HepG2 (cell line): ENCODE results near the gene SLC34A3. TPM values are rescaled to one million over a fixed set of nuclear protein-coding genes. Genes with fewer than 3 reads are reported as not detected.

Experiments
- ATAC-seq: fragments of 200-7000 bp; cut with Tn5 transposase; 3 replicates; pipeline ENCODE4 v1.9.1; 2020; ENCODE audit warnings: mild to moderate bottlenecking, moderate library complexity
- BruUV-seq: library from RNA; stranded (reverse); fragments of 400-500 nt; replicated peaks from 2 replicates; lab custom pipeline; 2021; lab: Mats Ljungman, UMichigan
- CTCF ChIA-PET: fragments of 300-600 bp; formaldehyde crosslinking; extraction: SDS; loops from one replicate; lab custom pipeline; 2021; ENCODE audit warnings: low total read pairs, inconsistent platforms, low intra/inter-chr PET ratio; lab: Yijun Ruan, JAX
- POLR2A ChIA-PET: fragments of 350-600 bp; sonication (Branson Sonifier 250); formaldehyde crosslinking; loops from one replicate; lab custom pipeline; 2020; ENCODE audit warnings: antibody characterized with exemption, inconsistent platforms; lab: Yijun Ruan, JAX
- DNase-seq: peaks from one replicate; pipeline ENCODE4 v3.0.0-alpha.2; 2015; ENCODE audit warnings: low spot score
- FAIRE-seq: peaks from 3 replicates; lab custom pipeline; 2011; peaks lifted over from hg19 to GRCh38; lab: Jason Lieb, UNC
- H2AFZ ChIP-seq: one replicate; pipeline ENCODE4 v1.6.1; 2011; ENCODE audit warnings: low read length, inconsistent platforms
- H3K27ac ChIP-seq: fragments of 300-600 bp; 3 replicates; pipeline ENCODE4 v1.8.0; 2011; ENCODE audit warnings: mixed run types, mild to moderate bottlenecking, mixed read lengths, low read length, inconsistent platforms; ENCODE audit not compliant: insufficient read depth; ENCODE audit errors: extremely low read length
- H3K27me3 ChIP-seq, 2 experiments: fragments of 200-600 bp in 1 of 2; 2 replicates in 1 of 2; 3 replicates in 1 of 2; pipeline versions ENCODE4 v1.6.0 to v1.8.0; 2011; ENCODE audit warnings: low read length in 2 of 2, mild to moderate bottlenecking in 2 of 2, moderate library complexity in 2 of 2, inconsistent platforms in 1 of 2; ENCODE audit not compliant: insufficient read depth in 2 of 2, control insufficient read depth in 1 of 2
- H3K36me3 ChIP-seq, 2 experiments: fragments of 200-600 bp in 1 of 2; replicated peaks in 1 of 2; 2 replicates in 1 of 2; 3 replicates in 1 of 2; pipeline versions ENCODE4 v1.5.1 to v1.8.0; 2011; ENCODE audit warnings: low read length in 2 of 2, inconsistent platforms in 1 of 2; ENCODE audit not compliant: insufficient read depth in 2 of 2, control insufficient read depth in 1 of 2
- H3K4me1 ChIP-seq: 2 replicates; pipeline ENCODE4 v1.5.1; 2012; ENCODE audit warnings: low read length, inconsistent platforms; ENCODE audit not compliant: insufficient read depth
- H3K4me2 ChIP-seq: 2 replicates; pipeline ENCODE4 v1.6.0; 2011; ENCODE audit warnings: low read depth, low read length, inconsistent platforms
- H3K4me3 ChIP-seq, 3 experiments: fragments of 200-600 bp in 1 of 3; sonication (generic), shearing (Covaris generic) in 1 of 3; replicated peaks in 1 of 3; 2 replicates each; pipeline ENCODE4 v1.5.1; 2011 to 2016; ENCODE audit warnings: low read length in 3 of 3, inconsistent platforms in 2 of 3, low read depth in 2 of 3, mild to moderate bottlenecking in 2 of 3, control low read depth in 1 of 3, mixed read lengths in 1 of 3; ENCODE audit not compliant: insufficient read depth in 1 of 3
- H3K79me2 ChIP-seq: one replicate; pipeline ENCODE4 v1.6.1; 2011; ENCODE audit warnings: low read length, inconsistent platforms; ENCODE audit not compliant: insufficient read depth
- H3K9ac ChIP-seq: 2 replicates; pipeline ENCODE4 v1.6.0; 2011; ENCODE audit warnings: mild to moderate bottlenecking, low read depth, low read length, inconsistent platforms; ENCODE audit not compliant: insufficient read depth
- H3K9me3 ChIP-seq: 2 replicates; pipeline ENCODE4 v1.5.1; 2012; ENCODE audit warnings: mild to moderate bottlenecking, low read length
- H4K20me1 ChIP-seq: 2 replicates; pipeline ENCODE4 v1.6.0; 2011; ENCODE audit warnings: inconsistent platforms, mild to moderate bottlenecking, low read length, moderate library complexity; ENCODE audit not compliant: insufficient read depth
- EZH2 ChIP-seq: conservative IDR thresholded peaks from 2 replicates; pipeline ENCODE4 v1.6.1; 2012; ENCODE audit warnings: mild to moderate bottlenecking, low read depth, low read length, moderate library complexity
- RARA ChIP-seq: IDR thresholded peaks from 2 replicates; pipeline ENCODE4 v1.6.1; 2016; ENCODE audit warnings: missing genetic modification reagents, missing compliant biosample characterization
- RBFOX2 ChIP-seq: fragments of 200-400 bp; formaldehyde crosslinking; IDR thresholded peaks from 2 replicates; pipeline ENCODE4 v1.6.1; 2017; ENCODE audit warnings: low read depth, mild to moderate bottlenecking, low read length
- ZNF24 ChIP-seq: fragments of 450-650 bp; IDR thresholded peaks from 2 replicates; pipeline ENCODE4 v1.6.1; 2017; ENCODE audit warnings: antibody characterized with exemption, mild to moderate bottlenecking
- ZNF280B ChIP-seq: sonication (generic); formaldehyde crosslinking; IDR thresholded peaks from 2 replicates; pipeline ENCODE4 v1.5.0; 2020; ENCODE audit warnings: missing genetic modification reagents, mild to moderate bottlenecking, borderline replicate concordance
- WGBS: methylation state at CpG from one replicate; pipeline ENCODE4 v1.1.6; 2017; ENCODE audit warnings: low lambda C conversion rate; 5-methylcytosine and 5-hydroxymethylcytosine counted together
- in situ Hi-C: cut with HindIII; loops from 2 replicates; pipeline ENCODE4 v1.10.0; 2017; ENCODE audit warnings: low pct_unique_long_range_greater_than_20kb; ENCODE audit not compliant: extremely low pct_ligation_motif_present
- intact Hi-C: fragments of 100-400 bp; cut with micrococcal nuclease; formaldehyde crosslinking; loops from one replicate; pipeline ENCODE4 v1.10.0; 2022; ENCODE audit not compliant: unreplicated experiment
- polyA plus RNA-seq, 8 experiments: library from polyadenylated mRNA; depleted of rRNA in 3 of 8; stranded (reverse) in 7 of 8; unstranded in 1 of 8; fragments of >200 nt; fragmentation: Illumina TruSeq in 4 of 8; extraction: Trizol in 4 of 8; gene quantifications; 2 replicates each; pipeline versions ENCODE4 v1.2.1 to v1.2.3, GENCODE V29; 2011 to 2016; ENCODE audit warnings: low read depth in 4 of 8, missing spikeins in 1 of 8, mixed read lengths in 1 of 8; ENCODE audit not compliant: insufficient read depth in 1 of 8
- total RNA-seq, 5 experiments: library from RNA; depleted of rRNA; stranded (reverse); fragments of >200 nt; fragmentation: Illumina TruSeq; extraction: Trizol; gene quantifications; 2 replicates each; pipeline ENCODE4 v1.2.3, GENCODE V29; 2016; ENCODE audit warnings: low read depth in 1 of 5

SLC34A3 gene
- total and polyA plus RNA-seq, 2 of the 13 experiments (the other 11 are each of a cell fraction or from before 2014, with no cell fraction given), result 0.07 to 1.0 TPM

GRCh38 chr9:137266162-137266527, 35.4 kb downstream of the SLC34A3 start:
- BruUV-seq, result no TSS peak
- ChIA-PET CTCF (no interaction called here), POLR2A (no interaction called here)

More at GRCh38 chr9:137266162-137266527, 35.4 kb downstream of the SLC34A3 start:
- TF ChIP-seq ZNF280B (CRISPR knock-in tag) (no peak), RBFOX2 (0 out of 2 replicates have a peak, but pooled peaks have one; percentile 27), RARA (CRISPR knock-in tag) (no peak), ZNF24 (no peak), EZH2 (no peak)
- TF ChIP-seq, all 625 proteins: peak for 1
- intact Hi-C loops, result no loop called here
- no peak overlapping the region for H3K4me3 ChIP-seq
- H3K27ac ChIP-seq, result no peak overlapping the region
- no peaks in the 10 kb centered on the region for H3K79me2 ChIP-seq
- no peak overlapping the region for H2AFZ ChIP-seq
- H3K36me3 ChIP-seq, result peaks cover 13 to 27% of the 10 kb centered on the region in 2 experiments; a peak in 4 of 5 replicates
- WGBS, result 100% methylated on average over 6 of the region's 15 CpGs
- H3K4me1 ChIP-seq, result peaks cover 19% of the 10 kb centered on the region
- H3K9ac ChIP-seq, result no peak overlapping the region
- H3K27me3 ChIP-seq, result no peaks in the 10 kb centered on the region
- H4K20me1 ChIP-seq, result no peaks in the 10 kb centered on the region; the same call in 1 of the 2 replicates
- no peak overlapping the region for H3K4me2 ChIP-seq
- FAIRE-seq, result no peak
- H3K9me3 ChIP-seq, result no peaks in the 10 kb centered on the region
- in situ Hi-C loops, result no loop called here
- no peak for DNase-seq
- ATAC-seq, result no peak; the same call in 2 of the 3 replicates
